ENCODE data around the gene SIK1.

Gene SIK1

DNA sequence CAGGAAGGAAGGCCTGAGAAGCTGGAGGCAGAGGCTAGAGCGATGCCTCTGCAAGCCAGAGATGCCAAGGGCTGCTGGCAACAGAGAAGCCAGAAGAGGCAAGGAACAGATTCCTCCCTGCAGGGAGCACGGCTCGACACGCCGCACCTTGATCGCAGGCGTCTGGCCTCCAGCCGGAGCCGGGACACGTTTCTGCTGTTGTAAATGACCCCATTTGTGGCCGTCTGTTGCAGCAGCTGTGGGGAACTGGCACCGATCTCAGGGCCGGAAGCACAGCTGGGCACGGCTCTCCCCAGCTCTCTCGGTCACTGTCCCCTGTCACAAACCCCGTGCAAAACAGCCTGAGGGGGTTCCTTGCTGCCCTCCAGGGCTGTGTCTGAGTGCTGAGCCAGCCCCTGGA is 59.6 kb downstream of the SIK1 start:
- DNase-seq (ENCODE audit: low spot score) = no peak

DNA sequence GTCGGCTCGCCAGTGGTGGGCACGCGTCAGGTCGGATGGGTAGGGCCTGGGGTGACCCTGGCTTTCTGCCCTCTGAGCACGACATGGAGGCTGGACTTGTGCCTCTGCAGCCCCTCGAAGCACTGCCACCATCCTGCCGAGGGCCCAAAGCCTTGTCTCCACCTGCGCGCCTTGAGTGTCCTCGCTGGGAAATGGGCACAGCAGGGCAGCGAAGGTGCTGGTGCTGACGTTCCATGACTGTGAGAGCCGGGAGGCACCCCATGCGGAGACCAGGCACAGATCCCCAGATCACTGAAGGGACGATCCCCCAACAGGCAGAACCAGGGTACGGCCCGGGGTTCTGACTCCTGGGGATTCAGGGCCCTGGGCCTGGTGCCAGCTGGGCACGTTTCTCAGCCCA is 60.3 kb downstream of the SIK1 start:
- DNase-seq (ENCODE audit: low spot score) = no peak

- DNase-seq (ENCODE audit: low spot score) = no peak
Observed at GRCh38 chr21:43365611-43366426, 61.1 kb downstream of the SIK1 start.

GRCh38 chr21:43364851-43365424 is 62.0 kb downstream of the SIK1 start:
- no peak for DNase-seq (ENCODE audit: low spot score)

All from globus pallidus (tissue), 1 donor.